ENCODE data around the gene PCDHB5.
A peak's percentile ranks its signal among the peaks of the same experiment; 100 is the strongest.
"Not testable (repeated sequence)": the region's sequence is repeated elsewhere in the genome, so short reads cannot be mapped to it uniquely, and the experiment has no call there.

Gene PCDHB5

GRCh38 chr5:141155540-141156374 lies 20.8 kb downstream of the PCDHB5 start:
- DNase-seq (ENCODE audit: low read depth) = peak; percentile 23
- TF ChIP-seq CTCF (IDR thresholded peaks at IDR 0.05; ENCODE audit: low read depth, low read length) = peak; percentile 43
- no peak for TF ChIP-seq MYC (IDR thresholded peaks at IDR 0.05; ENCODE audit: low read depth, low read length)
- H3K4me3 ChIP-seq (ENCODE audit: low read depth, low read length) = no peak overlapping the region

DNA sequence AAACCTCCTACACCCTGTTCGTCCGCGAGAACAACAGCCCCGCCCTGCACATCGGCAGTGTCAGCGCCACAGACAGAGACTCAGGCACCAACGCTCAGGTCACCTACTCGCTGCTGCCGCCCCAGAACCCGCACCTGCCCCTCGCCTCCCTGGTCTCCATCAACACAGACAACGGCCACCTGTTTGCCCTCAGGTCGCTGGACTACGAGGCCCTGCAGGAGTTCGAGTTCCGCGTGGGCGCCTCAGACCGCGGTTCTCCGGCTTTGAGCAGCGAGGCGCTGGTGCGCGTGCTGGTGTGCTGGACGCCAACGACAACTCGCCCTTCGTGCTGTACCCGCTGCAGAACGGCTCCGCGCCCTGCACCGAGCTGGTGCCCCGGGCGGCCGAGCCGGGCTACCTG lies 22.4 kb downstream of the PCDHB5 start:
- DNase-seq (ENCODE audit: low read depth); H3K4me3 ChIP-seq (ENCODE audit: low read depth, low read length): not testable (repeated sequence)

DNA sequence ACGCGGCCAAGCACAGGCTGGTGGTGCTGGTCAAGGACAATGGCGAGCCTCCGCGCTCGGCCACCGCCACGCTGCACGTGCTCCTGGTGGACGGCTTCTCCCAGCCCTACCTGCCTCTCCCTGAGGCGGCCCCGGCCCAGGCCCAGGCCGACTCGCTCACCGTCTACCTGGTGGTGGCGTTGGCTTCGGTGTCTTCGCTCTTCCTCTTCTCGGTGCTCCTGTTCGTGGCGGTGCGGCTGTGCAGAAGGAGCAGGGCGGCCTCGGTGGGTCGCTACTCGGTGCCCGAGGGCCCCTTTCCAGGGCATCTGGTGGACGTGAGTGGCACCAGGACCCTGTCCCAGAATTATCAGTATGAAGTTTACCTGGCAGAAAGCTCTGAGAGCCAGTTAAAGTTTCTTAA lies 22.9 kb downstream of the PCDHB5 start:
- not testable (repeated sequence) for DNase-seq (ENCODE audit: low read depth); H3K4me3 ChIP-seq (ENCODE audit: low read depth, low read length)

DNA sequence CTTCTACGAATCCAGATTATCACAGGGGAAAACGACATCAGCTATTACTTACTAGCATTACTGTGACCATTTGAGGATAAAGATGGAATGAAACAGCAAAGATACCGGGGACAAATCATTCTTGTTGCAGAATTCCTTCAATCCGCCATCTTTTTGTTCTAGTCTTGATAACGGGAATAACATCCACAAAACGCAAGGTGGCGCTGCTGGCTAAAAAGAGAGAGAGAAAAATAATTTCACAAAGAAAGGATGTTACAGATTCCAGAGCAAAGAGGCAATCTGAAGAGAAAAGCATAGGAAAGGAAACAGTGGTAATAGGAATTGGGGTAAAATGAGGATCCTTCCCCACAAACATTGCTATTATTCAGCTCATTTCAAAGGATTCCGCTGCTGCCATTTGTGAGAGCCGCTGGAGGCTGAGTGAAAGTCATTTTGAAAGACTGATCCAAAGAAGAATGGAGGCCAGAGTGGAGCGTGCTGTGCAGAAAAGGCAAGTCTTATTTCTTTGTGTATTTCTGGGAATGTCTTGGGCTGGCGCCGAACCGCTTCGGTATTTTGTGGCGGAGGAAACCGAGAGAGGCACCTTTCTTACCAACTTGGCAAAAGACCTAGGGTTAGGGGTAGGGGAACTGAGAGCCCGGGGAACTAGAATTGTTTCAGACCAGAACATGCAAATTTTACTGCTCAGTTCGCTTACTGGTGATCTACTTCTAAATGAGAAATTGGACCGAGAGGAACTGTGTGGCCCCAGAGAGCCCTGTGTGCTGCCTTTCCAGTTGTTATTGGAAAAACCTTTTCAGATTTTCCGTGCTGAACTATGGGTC lies 37.6 kb downstream of the PCDHB5 start, which contains the start of gene PCDHB7:
PCDHB7 (plus strand) TSS at position 264 of the 824 bp plus-strand sequence; CDS start at position 456, 192 bp downstream.
- no peak within 1 kb of the TSS for H3K4me3 ChIP-seq (ENCODE audit: low read depth, low read length)
- TF ChIP-seq POLR2A (IDR thresholded peaks at IDR 0.05; ENCODE audit: extremely low read depth, insufficient read length) (no peak), MYC (IDR thresholded peaks at IDR 0.05; ENCODE audit: low read depth, low read length) (no peak), MAX (IDR thresholded peaks at IDR 0.05; ENCODE audit: low read depth, low read length) (no peak), CTCF (IDR thresholded peaks at IDR 0.05; ENCODE audit: low read depth, low read length) (peak; percentile 70)
- DNase-seq (ENCODE audit: low read depth) = peak; percentile 49

- DNase-seq (ENCODE audit: low read depth); H3K4me3 ChIP-seq (ENCODE audit: low read depth, low read length): not testable (repeated sequence)
These were observed 39.5 kb downstream of the PCDHB5 start for GRCh38 chr5:141174291-141175104.

GRCh38 chr5:141175933-141176332 lies 40.9 kb downstream of the PCDHB5 start:
- TF ChIP-seq CTCF (IDR thresholded peaks at IDR 0.05; ENCODE audit: low read depth, low read length) (no peak), POLR2A (IDR thresholded peaks at IDR 0.05; ENCODE audit: extremely low read depth, insufficient read length) (no peak), MYC (IDR thresholded peaks at IDR 0.05; ENCODE audit: low read depth, low read length) (no peak), MAX (IDR thresholded peaks at IDR 0.05; ENCODE audit: low read depth, low read length) (no peak)

DNA sequence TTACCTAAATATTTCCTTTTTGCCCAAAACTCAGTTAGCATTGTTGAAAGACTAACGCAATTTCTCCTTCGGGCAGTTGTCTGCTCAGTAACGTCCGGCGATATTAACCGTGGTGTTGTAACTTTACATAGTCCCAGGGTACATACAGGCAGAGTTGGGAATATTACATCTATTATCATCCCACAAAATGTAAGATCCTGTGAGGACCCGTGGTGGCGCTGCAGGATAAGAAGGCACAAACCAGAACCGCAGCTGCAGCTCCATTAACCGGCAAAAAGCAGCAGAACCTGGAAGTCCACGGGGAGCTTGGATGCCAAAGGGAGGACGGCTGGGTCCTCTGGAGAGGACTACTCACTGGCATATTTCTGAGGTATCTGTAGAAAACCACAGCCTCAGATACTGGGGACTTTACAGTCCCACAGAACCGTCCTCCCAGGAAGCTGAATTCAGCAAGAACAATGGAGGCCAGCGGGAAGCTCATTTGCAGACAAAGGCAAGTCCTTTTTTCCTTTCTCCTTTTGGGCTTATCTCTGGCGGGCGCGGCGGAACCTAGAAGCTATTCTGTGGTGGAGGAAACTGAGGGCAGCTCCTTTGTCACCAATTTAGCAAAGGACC lies 42.7 kb downstream of the PCDHB5 start, which contains the start of gene PCDHB8:
PCDHB8 (plus strand) TSS at position 214 of the 615 bp plus-strand sequence; CDS start at position 459, 245 bp downstream.
- not testable (repeated sequence) for H3K4me3 ChIP-seq (ENCODE audit: low read depth, low read length); DNase-seq (ENCODE audit: low read depth)

More at GRCh38 chr5:141175933-141176332, 40.9 kb downstream of the PCDHB5 start:
- no peak for DNase-seq (ENCODE audit: low read depth)
- no peak overlapping the region for H3K4me3 ChIP-seq (ENCODE audit: low read depth, low read length)

DNA sequence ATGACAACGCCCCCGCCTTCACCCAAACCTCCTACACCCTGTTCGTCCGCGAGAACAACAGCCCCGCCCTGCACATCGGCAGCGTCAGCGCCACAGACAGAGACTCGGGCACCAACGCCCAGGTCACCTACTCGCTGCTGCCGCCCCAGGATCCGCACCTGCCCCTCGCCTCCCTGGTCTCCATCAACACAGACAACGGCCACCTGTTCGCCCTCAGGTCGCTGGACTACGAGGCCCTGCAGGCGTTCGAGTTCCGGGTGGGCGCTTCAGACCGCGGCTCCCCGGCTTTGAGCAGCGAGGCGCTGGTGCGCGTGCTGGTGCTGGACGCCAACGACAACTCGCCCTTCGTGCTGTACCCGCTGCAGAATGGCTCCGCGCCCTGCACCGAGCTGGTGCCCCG lies 44.4 kb downstream of the PCDHB5 start:
- not testable (repeated sequence) for DNase-seq (ENCODE audit: low read depth); H3K4me3 ChIP-seq (ENCODE audit: low read depth, low read length)

GRCh38 chr5:141179876-141180275 lies 44.9 kb downstream of the PCDHB5 start:
- H3K4me3 ChIP-seq (ENCODE audit: low read depth, low read length); DNase-seq (ENCODE audit: low read depth): not testable (repeated sequence)
